22Rv1 (cell line): Measurements from ENCODE around the gene EEIG2.
"Not testable (repeated sequence)": the region's sequence is repeated elsewhere in the genome, so short reads cannot be mapped to it uniquely, and the experiment has no call there.

ENCODE experiments used
- H3K27ac ChIP-seq: fragments of 450-650 bp; 2 replicates; pipeline ENCODE4 v1.5.1; 2017
- ZFX ChIP-seq: fragments of 450-650 bp; IDR thresholded peaks from 2 replicates; pipeline ENCODE4 v1.6.1; 2017; ENCODE audit warnings: antibody characterized with exemption, borderline replicate concordance
- TF ChIP-seq, protein P1 (sequence below): fragments of 450-650 bp; IDR thresholded peaks from 2 replicates; pipeline ENCODE4 v1.5.1; 2017; ENCODE audit warnings: mild to moderate bottlenecking

The EEIG2 gene

DNA sequence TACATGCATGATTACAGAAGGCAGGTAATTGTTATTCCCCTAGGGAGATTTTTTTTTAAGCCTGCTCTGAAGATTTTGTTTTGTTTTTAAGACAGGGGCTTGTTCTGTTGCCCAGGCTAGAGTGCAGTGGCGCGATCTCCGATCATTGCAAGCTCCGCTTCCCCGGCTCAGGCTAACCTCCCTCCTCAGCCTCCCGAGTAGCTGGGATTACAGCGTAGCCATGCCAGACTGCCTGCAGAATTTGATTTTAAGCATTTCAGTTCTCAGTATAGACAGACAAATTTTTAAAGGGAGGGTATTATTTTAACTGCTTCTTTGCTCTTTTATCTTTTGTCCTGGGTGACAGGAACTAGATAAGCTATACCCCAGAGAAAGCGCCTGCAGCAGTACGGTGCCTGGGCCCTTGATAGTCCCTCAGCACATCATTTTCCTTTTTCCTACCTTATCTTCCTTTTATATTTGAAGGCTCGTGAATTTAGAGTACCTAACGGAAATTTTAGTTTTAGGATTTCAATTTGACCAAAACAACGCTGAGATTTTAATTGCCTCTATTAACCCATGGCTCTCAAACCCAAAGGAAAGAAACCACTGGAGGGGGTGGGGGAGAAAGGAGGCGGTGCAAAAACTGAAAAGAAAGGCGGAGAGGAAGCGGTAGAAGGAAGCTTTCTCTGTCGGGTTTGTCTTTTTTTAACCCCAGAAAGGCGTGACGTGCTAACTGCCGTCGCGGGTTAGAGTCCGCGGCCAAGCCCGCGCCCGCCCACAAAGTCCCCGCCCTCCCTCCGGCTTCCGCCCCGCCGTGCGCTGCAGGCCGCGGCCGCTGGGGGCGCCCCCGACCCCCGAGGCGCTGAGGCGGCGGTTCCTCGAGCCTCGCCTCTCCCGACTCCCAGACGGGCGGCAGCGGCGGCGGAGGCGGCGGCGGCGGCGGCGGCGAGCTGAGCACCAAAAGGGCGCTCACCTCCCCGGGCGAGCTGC is at the start of gene EEIG2:
Gene EEIG2 (plus strand): TSS at position 886 of the 972 bp plus-strand sequence. CDS start 329 bp downstream, outside the sequence.
- H3K27ac ChIP-seq: peak within 1 kb of the TSS; percentile 55
- no peak for TF ChIP-seq ZFX
- TF ChIP-seq, protein P1, sequence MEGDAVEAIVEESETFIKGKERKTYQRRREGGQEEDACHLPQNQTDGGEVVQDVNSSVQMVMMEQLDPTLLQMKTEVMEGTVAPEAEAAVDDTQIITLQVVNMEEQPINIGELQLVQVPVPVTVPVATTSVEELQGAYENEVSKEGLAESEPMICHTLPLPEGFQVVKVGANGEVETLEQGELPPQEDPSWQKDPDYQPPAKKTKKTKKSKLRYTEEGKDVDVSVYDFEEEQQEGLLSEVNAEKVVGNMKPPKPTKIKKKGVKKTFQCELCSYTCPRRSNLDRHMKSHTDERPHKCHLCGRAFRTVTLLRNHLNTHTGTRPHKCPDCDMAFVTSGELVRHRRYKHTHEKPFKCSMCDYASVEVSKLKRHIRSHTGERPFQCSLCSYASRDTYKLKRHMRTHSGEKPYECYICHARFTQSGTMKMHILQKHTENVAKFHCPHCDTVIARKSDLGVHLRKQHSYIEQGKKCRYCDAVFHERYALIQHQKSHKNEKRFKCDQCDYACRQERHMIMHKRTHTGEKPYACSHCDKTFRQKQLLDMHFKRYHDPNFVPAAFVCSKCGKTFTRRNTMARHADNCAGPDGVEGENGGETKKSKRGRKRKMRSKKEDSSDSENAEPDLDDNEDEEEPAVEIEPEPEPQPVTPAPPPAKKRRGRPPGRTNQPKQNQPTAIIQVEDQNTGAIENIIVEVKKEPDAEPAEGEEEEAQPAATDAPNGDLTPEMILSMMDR: peak; percentile 93

DNA sequence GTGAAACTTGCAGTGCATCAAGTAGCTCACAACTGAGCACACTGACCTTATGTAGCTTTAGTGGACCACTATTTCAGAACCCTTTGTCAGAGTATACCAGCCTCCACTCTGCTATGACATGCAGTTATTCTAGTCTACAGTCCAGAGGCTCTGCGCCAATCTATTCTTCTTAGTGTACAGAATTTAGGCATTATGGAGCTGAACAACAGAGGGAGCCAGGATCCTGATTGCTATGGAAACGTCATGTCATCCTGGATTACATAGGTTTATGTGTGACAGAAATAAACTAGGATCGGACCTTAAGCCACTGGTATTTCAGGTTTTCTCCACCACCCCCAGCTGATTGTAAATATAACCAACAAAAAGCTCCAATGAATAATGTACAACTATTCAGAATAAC is 48.1 kb upstream of the EEIG2 start:
- H3K27ac ChIP-seq: no peak overlapping the region
- no peak for TF ChIP-seq ZFX
- TF ChIP-seq, protein P1: no peak

DNA sequence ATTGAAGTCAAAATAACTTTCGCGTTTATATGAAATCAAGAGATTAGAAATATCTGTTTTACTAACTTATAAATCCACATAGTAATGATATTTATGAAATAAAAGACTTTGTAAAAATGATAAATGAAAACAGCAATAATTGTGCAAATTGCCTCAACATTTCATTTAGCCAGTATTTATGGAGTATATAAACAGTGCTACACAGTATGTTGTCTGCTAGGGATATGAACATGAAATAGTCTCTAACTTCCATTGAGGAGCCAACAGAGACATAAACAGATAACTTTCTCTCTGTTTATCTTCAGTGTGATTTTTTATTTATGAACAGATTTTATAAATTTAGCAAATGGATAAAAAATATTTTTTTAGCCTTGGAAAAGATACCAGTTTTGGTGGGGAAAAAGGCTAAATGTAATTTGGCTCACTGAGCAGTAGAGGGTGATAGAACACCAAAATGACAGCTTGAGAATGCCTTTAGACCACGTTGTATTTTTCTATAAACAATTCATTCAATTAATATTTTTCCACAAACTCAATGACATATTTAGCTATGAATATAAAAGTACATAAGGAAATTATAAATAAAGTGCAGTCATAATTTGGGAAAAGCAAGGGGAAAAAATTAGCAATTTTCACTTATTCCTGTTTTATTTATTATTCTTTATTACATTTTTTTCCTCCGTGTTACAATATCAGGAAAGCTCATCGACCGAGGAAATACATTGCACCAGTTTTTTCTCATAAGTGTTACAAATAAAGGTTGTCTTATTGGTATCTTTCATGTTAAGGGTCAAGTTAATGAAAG is 47.5 kb upstream of the EEIG2 start:
- no peak for TF ChIP-seq ZFX
- TF ChIP-seq, protein P1: peak; percentile 89
- no peak overlapping the region for H3K27ac ChIP-seq

DNA sequence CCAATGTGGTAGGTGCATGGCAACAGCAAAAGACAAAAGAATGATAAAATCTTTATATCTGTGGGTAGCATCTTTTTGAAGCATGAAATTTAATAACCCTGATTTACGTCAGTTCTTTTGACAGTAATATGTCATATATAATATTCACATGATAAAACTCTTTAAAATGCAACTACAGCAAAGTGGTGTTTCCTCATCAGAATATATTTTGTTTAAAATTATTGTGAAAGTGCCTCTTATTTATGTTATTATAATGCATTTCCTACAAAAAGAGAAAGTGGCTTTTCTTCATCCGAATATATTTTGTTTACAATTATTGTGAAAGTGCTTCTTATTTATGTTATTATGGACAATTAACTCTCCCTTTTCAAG is 46.9 kb upstream of the EEIG2 start:
- no peak overlapping the region for H3K27ac ChIP-seq
- TF ChIP-seq ZFX: no peak
- TF ChIP-seq, protein P1: no peak

DNA sequence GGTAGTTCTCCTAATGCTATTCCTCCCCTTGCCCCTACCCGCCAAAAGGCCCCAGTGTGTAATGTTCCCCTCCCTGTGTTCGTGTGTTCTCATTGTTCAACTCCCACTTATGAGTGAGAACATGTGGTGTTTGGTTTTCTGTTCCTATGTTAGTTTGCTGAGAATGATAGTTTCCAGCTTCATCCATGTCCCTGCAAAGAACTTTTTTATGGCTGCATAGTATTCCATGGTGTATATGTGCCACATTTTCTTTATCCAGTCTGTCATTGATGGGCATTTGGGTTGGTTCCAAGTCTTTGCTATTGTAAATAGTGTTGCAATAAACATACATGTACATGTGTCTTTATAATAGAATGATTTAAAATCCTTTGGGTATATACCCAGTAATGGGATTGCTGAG is 46.0 kb upstream of the EEIG2 start:
- not testable (repeated sequence) for H3K27ac ChIP-seq

DNA sequence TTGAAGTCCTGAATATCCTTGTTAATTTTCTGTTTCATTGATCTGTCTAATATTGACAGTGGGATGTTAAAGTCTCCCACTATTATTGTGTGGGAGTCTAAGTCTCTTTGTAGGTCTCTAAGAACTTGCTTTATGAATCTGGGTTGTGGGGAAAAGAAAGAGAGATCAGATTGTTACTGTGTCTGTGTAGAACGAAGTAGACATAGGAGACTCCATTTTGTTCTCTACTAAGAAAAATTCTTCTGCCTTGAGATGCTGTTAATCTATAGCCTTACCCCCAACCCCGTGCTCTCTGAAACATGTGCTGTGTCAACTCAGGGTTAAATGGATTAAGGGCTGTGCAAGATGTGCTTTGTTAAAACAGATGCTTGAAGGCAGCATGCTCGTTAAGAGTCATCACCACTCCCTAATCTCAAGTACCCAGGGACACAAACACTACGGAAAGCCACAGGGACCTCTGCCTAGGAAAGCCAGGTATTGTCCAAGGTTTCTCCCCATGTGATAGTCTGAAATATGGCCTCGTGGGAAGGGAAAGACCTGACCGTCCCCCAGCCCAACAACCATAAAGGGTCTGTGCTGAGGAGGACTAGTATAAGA is 42.5 kb upstream of the EEIG2 start:
- not testable (repeated sequence) for H3K27ac ChIP-seq

DNA sequence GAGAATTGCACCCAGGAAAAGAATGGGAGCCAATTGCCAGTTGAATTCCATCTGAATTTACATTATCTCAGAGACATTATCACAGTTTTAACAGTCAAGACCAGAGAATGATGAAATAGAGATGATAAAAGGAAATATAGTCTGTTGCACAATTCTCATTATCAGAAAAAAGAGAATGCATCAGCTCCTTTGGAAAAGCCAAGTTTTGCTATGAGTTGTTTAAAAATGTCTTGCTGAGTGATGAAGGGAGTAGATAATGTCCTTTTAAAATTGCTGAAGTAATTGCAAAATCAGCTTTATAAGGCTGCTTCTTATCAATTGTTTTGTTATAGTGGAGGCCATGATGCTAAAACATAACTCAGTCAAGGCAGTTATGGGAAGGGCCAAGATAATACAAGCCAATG is 37.9 kb upstream of the EEIG2 start:
- TF ChIP-seq, protein P1: no peak
- TF ChIP-seq ZFX: no peak
- no peak overlapping the region for H3K27ac ChIP-seq

DNA sequence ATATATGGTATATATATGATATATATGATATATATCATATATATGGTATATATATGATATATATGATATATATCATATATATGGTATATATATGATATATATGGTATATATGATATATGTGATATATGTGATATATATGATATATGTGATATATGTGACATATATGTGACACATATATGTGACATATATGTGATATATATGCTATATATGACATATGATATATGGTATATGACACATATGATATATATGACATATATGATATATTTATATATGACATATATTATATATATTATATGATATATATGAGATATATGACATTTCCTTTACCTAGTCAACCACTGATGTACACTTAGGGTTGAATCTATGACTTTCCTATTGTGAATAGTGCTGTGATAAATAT is 36.1 kb upstream of the EEIG2 start:
- no peak for TF ChIP-seq ZFX
- TF ChIP-seq, protein P1: no peak
- H3K27ac ChIP-seq: no peak overlapping the region
